ENCODE measurements around the gene CNOT3.
"Not testable (repeated sequence)": the region's sequence is repeated elsewhere in the genome, so short reads cannot be mapped to it uniquely, and the experiment has no call there.

Gene CNOT3

DNA sequence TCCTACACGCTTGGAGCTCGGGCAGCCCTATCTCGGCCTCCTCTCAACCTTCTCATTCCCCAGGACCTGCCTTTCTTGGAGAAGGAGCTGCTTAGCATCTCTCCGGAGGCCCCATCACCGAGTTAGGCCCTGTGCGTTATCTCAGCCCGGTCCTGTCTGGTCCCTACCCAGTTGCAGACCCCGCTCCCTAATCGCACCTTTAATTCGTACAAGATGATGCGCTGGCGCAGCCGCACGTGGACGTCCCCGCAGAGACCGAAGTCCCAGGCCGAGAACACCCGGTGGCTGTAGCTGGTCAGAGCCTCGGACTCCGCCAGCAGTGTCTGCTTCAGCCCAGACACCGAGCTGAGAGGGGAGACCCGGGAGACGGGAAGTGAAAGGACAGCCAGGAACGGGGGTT, 27.7 kb downstream of the CNOT3 start:
- Histone ChIP-seq H3K9ac (ENCODE audit: insufficient read length) (no peak overlapping the region), H3K27ac (no peak overlapping the region), H3K36me3 (ENCODE audit: insufficient read depth, low read length) (no peaks in the 10 kb centered on the region), H3K4me3 (no peak overlapping the region), H3K9me3 (ENCODE audit: low read depth, low read length) (no peaks in the 10 kb centered on the region)
- no peak for DNase-seq (ENCODE audit: low read depth, low spot score)
- TF ChIP-seq FOXP2 (optimal IDR thresholded peaks at IDR 0.05; ENCODE audit: control extremely low read depth, extremely low read length, insufficient read depth) (no peak), POLR2AphosphoS5 (IDR thresholded peaks at IDR 0.05; ENCODE audit: borderline replicate concordance, low read depth, low read length) (no peak), EZH2 (IDR thresholded peaks at IDR 0.05) (no peak)

DNA sequence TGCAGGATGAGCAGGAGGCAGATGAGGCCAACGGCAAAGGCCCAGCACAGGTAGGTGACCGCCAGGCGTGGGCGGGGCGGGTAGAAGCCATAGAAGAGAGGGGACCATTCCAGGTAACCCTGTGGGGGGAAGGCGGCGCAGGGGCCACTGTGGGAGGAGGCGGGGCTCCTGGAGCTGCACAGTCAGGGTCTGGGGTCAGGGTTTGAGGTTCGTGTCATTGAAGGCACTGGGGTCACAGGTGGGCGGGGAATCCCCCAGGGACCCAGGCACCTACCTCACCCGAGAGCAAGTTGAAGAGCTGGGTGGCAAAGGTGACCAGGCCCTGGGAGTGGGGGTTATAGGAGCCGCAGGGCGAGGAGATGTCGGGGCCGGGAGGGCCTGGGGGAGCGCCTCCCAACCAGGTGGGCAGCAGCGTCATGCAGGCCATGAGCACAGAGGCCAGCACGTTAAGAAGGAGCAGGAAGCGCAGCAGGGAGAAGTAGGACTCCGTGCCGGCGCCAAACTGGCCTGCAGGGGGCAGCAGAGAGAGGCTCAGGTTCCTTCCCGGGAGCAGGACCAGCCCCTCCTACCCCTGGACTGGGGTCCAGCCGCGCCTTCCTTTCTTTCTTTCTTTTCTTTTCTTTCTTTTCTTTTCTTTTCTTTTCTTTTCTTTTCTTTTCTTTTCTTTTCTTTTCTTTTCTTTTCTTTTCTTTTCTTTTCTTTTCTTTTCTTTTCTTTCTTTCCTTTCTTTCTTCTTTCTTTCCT, 30.8 kb downstream of the CNOT3 start:
- Histone ChIP-seq H3K4me3 (no peak overlapping the region), H3K27ac (no peak overlapping the region), H3K36me3 (ENCODE audit: insufficient read depth, low read length) (no peaks in the 10 kb centered on the region), H3K9me3 (ENCODE audit: low read depth, low read length) (no peaks in the 10 kb centered on the region), H3K9ac (ENCODE audit: insufficient read length) (no peak overlapping the region)
- TF ChIP-seq FOXP2 (optimal IDR thresholded peaks at IDR 0.05; ENCODE audit: control extremely low read depth, extremely low read length, insufficient read depth) (no peak), POLR2AphosphoS5 (IDR thresholded peaks at IDR 0.05; ENCODE audit: borderline replicate concordance, low read depth, low read length) (no peak), EZH2 (IDR thresholded peaks at IDR 0.05) (no peak)
- DNase-seq (ENCODE audit: low read depth, low spot score): peak; percentile 26

DNA sequence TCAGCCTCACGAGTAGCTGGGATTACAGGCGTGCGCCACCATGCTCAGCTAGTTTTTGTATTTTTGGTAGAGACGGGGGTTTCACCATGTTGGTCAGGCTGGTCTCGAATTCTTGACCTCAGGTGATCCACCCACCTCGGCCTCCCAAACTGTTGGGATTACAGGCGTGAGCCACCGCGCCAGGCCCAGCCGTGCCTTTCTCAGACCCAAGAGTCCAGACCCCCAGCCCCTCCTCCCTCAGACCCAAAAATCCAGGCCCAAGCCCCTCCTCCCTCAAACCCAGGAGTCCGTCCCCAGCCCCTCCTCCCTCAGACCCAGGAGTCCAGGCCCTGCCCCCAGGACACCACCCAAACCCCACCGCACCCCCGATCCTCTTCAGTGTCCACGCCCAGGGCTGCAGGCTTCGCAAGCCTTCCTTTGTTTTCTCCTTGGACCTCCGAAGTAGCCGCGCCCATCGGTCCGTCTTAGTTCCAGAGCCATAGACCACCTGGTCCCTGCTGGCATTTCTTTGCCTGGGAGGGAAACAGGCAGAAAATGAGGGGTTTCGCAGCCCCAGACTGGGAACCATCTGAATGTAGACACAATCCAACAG, 31.7 kb downstream of the CNOT3 start:
- Histone ChIP-seq H3K36me3 (ENCODE audit: insufficient read depth, low read length) (no peaks in the 10 kb centered on the region), H3K9me3 (ENCODE audit: low read depth, low read length) (no peaks in the 10 kb centered on the region), H3K4me3 (no peak overlapping the region), H3K27ac (no peak overlapping the region), H3K9ac (ENCODE audit: insufficient read length) (no peak overlapping the region)
- DNase-seq (ENCODE audit: low read depth, low spot score): no peak
- TF ChIP-seq POLR2AphosphoS5 (IDR thresholded peaks at IDR 0.05; ENCODE audit: borderline replicate concordance, low read depth, low read length) (no peak), FOXP2 (optimal IDR thresholded peaks at IDR 0.05; ENCODE audit: control extremely low read depth, extremely low read length, insufficient read depth) (no peak), EZH2 (IDR thresholded peaks at IDR 0.05) (no peak)

DNA sequence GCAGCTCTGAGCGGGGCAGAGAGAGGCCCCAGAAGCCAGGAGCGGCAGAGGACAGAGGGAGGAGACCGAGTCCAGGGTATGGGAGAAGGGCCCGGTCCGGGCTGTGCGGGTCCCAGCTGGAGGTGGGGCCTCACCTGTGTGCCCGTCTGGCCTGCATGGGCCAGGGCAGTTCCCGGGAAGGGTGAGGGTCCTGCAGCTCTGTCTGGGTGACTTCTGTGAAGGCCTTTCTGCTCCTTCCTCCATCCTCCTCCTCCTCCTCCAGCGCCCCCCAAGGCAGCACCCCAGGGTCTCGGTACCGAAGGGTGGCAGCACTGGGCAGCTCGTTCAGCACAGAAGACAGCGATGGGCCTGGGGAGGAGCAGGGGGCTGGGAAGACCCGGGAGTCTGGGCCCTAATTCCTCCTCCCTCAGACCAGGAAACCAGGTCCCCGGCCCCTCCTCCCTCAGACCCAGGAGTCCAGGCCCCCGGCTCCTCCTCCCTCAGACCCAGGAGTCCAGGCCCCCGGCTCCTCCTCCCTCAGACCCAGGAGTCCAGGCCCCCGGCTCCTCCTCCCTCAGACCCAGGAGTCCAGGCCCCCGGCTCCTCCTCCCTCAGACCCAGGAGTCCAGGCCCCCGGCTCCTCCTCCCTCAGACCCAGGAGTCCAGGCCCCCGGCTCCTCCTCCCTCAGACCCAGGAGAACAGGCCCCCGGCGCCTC, 34.3 kb downstream of the CNOT3 start:
- not testable (repeated sequence) for H3K9ac ChIP-seq (ENCODE audit: insufficient read length); DNase-seq (ENCODE audit: low read depth, low spot score); H3K27ac ChIP-seq; H3K9me3 ChIP-seq (ENCODE audit: low read depth, low read length); H3K4me3 ChIP-seq; H3K36me3 ChIP-seq (ENCODE audit: insufficient read depth, low read length)

DNA sequence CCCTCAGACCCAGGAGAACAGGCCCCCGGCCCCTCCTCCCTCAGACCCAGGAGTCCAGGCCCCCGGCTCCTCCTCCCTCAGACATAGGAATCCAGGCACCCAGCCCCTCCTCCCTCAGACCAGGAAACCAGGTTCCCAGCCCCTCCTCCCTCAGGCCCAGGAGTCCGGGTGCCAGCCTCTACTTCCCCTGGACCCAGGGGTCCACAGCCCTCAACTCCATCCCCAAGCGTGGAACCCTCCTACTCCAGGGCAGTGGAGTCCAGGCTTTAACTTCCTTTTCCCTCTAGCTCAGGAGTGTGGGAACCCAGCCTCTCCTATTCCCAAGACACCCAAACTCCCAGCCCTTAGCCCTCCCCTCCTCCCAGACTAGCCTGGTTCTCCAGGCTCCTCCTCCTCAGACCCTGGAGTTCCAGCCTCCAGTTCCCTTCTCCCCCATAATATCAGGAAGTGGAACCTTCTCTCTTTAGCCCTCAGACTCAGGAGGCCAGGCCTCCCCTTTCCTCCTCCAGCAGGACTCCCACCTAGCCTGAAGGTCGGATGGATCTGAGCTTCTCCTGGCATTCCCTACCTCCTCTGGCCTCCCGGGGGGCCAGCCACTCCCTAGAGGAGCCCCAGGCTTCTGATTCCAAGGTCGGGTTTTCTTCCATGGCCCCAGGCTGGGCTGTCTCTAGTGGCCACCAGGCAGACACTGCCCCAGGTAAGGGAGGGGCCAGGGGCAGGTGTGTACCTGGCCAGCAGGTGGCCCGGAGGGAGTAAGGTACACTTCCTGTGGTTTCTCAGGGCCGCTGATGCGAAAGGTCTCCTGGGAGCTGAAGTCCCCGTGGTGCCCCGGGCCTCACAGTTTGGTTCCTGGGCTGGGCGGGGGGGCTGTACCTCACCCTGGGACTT, 35.2 kb downstream of the CNOT3 start, which contains the start of gene TMC4:
Gene TMC4, minus strand, starts transcription at position 690 of the 888 bp plus-strand sequence. Its CDS starts 43 bp downstream, at position 647.
- no peak within 1 kb of the TSS for H3K27ac ChIP-seq
- TF ChIP-seq FOXP2 (optimal IDR thresholded peaks at IDR 0.05; ENCODE audit: control extremely low read depth, extremely low read length, insufficient read depth): no peak
- no peak; the same call in 1 of the 2 replicates for TF ChIP-seq POLR2AphosphoS5 (IDR thresholded peaks at IDR 0.05; ENCODE audit: borderline replicate concordance, low read depth, low read length)
- no peak for TF ChIP-seq EZH2 (IDR thresholded peaks at IDR 0.05)
- H3K9ac ChIP-seq (ENCODE audit: insufficient read length): no peak within 1 kb of the TSS
- DNase-seq (ENCODE audit: low read depth, low spot score): no peak
- H3K9me3 ChIP-seq (ENCODE audit: low read depth, low read length): no peaks in the 10 kb centered on the region
- peak within 1 kb of the TSS; percentile 39 for H3K4me3 ChIP-seq
- H3K36me3 ChIP-seq (ENCODE audit: insufficient read depth, low read length): no peaks in the 10 kb centered on the region

DNA sequence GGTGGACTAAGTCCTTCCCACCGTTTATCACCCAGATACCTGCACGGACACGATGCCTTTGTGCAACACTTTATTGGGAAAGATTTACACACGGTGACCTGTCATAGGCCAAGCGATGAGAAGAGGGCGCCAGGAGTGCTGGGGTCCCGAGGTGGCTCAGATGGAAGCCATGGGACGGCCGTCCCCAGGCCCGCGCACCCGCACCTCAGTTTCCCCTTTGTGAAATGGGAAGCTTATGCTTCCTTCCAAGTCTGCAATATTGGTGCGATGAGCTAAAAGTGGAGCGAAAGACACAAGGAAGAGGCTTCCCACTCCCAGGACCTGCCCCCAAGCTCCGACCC, 35.8 kb downstream of the CNOT3 start:
- no peak for DNase-seq (ENCODE audit: low read depth, low spot score)
- H3K9me3 ChIP-seq (ENCODE audit: low read depth, low read length): no peaks in the 10 kb centered on the region
- no peak overlapping the region for H3K27ac ChIP-seq
- peaks cover under 1% of the 10 kb centered on the region; the same call in 1 of the 2 replicates for H3K36me3 ChIP-seq (ENCODE audit: insufficient read depth, low read length)
- H3K4me3 ChIP-seq: no peak overlapping the region
- H3K9ac ChIP-seq (ENCODE audit: insufficient read length): no peak overlapping the region
- TF ChIP-seq FOXP2 (optimal IDR thresholded peaks at IDR 0.05; ENCODE audit: control extremely low read depth, extremely low read length, insufficient read depth) (no peak), EZH2 (IDR thresholded peaks at IDR 0.05) (no peak), POLR2AphosphoS5 (IDR thresholded peaks at IDR 0.05; ENCODE audit: borderline replicate concordance, low read depth, low read length) (no peak)

DNA sequence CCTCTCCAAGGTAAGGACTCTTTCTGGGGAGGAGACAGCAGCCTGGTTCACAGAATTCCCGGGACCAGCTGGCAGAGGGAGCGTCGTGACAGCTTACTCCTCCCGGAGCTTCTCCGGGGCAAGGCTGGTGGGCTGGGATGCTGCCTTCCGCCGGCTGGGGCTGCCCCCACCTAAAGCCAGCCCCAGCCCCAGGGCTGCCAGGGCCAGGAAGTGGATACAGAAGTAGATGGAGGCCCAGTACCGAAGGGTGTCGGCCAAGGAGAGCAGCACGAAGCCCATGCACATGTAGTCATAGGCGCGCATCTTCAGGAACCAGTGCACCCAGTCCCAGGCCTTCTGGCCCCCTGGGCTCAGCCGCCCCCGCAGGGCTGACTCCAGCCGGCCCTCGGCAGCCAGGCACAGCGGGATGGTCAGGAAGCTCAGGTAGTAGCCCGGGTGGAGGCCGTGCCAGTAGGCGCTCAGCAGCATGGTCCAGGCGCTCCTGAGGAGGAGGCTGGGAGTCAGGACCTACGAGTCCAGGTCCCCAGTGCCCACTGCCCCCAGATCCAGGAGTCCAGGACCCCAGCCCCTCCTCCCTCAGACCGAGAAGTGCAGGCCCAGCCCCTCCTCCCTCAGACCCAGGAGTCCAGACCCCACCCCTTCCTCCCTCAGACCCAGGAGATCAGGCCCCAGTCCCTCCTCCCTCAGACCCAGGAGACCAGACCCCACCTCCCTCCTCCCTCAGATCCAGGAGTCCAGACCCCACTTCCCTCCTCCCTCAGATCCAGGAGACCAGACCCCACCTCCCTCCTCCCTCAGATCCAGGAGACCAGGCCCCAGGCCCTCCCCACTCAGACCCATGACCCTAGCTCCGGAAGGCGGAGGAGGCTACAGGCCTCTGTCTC, 36.6 kb downstream of the CNOT3 start:
- no peaks in the 10 kb centered on the region for H3K9me3 ChIP-seq (ENCODE audit: low read depth, low read length)
- H3K27ac ChIP-seq: no peak overlapping the region
- no peak overlapping the region for H3K4me3 ChIP-seq
- no peak overlapping the region for H3K9ac ChIP-seq (ENCODE audit: insufficient read length)
- H3K36me3 ChIP-seq (ENCODE audit: insufficient read depth, low read length): peaks cover 3% of the 10 kb centered on the region; the same call in 1 of the 2 replicates
- no peak for TF ChIP-seq FOXP2 (optimal IDR thresholded peaks at IDR 0.05; ENCODE audit: control extremely low read depth, extremely low read length, insufficient read depth)
- TF ChIP-seq POLR2AphosphoS5 (IDR thresholded peaks at IDR 0.05; ENCODE audit: borderline replicate concordance, low read depth, low read length): no peak
- DNase-seq (ENCODE audit: low read depth, low spot score): no peak

Data from SK-N-MC (cell line).